Measurements from ENCODE around the gene FILIP1L.

FILIP1L gene

DNA sequence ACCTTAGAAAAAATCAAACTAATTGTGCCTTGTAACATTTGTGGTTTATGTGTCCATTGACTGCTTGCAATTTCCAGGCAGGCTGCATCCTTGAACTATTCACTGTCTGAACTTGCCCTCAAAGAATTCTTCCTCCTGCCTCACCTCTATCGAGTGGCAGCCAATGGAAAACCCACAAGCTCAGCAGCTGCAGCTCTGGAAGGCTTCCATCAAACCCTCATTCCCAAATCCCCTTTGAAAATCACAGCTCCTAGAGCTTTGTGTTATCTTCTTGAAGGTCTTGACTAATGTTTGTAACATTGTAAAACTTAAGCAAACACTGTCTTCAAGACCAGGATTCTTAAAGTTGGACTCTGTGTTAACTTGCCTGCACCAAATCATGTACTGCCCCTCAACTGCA, 81.1 kb downstream of the FILIP1L start:
- Histone ChIP-seq H3K4me2 (ENCODE audit: low read length) (no peak overlapping the region), H3K9ac (no peak overlapping the region), H3K4me3 (ENCODE audit: low read depth, low read length) (no peak overlapping the region), H3K27ac (no peak overlapping the region), H2AFZ (no peak overlapping the region), H3K4me1 (peaks cover 8% of the 10 kb centered on the region), H3K36me3 (ENCODE audit: control insufficient read depth, insufficient read depth, low read length) (no peaks in the 10 kb centered on the region), H3K27me3 (ENCODE audit: control insufficient read depth, insufficient read depth, low read length) (no peaks in the 10 kb centered on the region), H3K79me2 (no peaks in the 10 kb centered on the region), H3K9me3 (ENCODE audit: control insufficient read depth, low read length) (no peaks in the 10 kb centered on the region)
- TF ChIP-seq, protein P1, sequence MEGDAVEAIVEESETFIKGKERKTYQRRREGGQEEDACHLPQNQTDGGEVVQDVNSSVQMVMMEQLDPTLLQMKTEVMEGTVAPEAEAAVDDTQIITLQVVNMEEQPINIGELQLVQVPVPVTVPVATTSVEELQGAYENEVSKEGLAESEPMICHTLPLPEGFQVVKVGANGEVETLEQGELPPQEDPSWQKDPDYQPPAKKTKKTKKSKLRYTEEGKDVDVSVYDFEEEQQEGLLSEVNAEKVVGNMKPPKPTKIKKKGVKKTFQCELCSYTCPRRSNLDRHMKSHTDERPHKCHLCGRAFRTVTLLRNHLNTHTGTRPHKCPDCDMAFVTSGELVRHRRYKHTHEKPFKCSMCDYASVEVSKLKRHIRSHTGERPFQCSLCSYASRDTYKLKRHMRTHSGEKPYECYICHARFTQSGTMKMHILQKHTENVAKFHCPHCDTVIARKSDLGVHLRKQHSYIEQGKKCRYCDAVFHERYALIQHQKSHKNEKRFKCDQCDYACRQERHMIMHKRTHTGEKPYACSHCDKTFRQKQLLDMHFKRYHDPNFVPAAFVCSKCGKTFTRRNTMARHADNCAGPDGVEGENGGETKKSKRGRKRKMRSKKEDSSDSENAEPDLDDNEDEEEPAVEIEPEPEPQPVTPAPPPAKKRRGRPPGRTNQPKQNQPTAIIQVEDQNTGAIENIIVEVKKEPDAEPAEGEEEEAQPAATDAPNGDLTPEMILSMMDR (IDR thresholded peaks at IDR 0.05) = no peak

DNA sequence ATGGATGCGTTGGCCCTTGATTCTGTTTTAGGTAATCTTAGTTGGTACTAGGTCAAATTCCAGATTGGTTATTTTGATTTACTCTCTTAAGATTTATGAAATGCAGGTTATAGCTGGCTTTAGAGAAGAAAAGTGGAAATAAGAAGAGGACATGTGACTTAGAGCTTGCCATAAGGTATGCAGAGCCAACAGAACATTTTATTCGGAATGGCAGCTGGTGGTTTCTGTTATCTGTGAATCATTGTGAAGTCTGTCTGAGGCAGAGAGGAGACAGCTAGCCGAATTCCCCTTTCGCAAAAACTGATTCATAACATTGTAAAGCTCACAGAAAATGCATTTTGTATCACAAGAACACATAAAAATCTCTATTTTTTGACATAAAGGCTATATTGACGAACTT, 82.1 kb downstream of the FILIP1L start:
- H3K27me3 ChIP-seq (ENCODE audit: control insufficient read depth, insufficient read depth, low read length) = no peaks in the 10 kb centered on the region
- H3K4me3 ChIP-seq (ENCODE audit: low read depth, low read length) = no peak overlapping the region
- no peak overlapping the region for H3K27ac ChIP-seq
- H3K9me3 ChIP-seq (ENCODE audit: control insufficient read depth, low read length) = no peaks in the 10 kb centered on the region
- no peak overlapping the region for H3K4me2 ChIP-seq (ENCODE audit: low read length)
- no peaks in the 10 kb centered on the region for H3K36me3 ChIP-seq (ENCODE audit: control insufficient read depth, insufficient read depth, low read length)
- no peaks in the 10 kb centered on the region for H3K79me2 ChIP-seq
- TF ChIP-seq, protein P1 (IDR thresholded peaks at IDR 0.05) = no peak
- H3K9ac ChIP-seq = no peak overlapping the region
- peaks cover 8% of the 10 kb centered on the region for H3K4me1 ChIP-seq
- no peak overlapping the region for H2AFZ ChIP-seq

DNA sequence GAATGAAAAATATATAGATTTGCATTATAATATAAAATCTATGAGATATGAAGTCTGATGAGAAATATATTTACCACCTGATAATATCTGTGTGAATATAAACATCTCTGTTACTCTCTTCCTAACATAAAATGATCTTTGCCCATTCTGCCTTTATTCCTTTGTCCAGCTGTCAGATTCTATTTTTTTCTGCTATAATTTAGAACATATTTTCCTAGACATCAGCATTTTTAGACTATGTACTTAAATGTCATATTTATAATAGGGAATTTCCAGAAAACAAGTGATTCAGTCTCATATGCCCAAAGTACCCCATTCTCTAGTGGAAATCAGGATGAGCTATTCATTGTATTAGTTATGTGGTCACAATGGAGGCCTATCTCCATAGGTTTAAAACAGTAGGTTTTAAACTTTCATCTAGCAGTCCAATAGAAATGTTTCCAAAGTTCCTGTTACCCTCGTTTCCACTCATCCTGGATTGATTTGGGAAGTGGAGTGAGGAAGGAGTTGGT, 83.3 kb downstream of the FILIP1L start:
- TF ChIP-seq, protein P1 (IDR thresholded peaks at IDR 0.05) = no peak
- no peaks in the 10 kb centered on the region for H3K27me3 ChIP-seq (ENCODE audit: control insufficient read depth, insufficient read depth, low read length)
- H3K79me2 ChIP-seq = no peaks in the 10 kb centered on the region
- no peak overlapping the region for H2AFZ ChIP-seq
- H3K27ac ChIP-seq = no peak overlapping the region
- H3K4me2 ChIP-seq (ENCODE audit: low read length) = no peak overlapping the region
- H3K4me1 ChIP-seq = peaks cover 8% of the 10 kb centered on the region
- H3K9me3 ChIP-seq (ENCODE audit: control insufficient read depth, low read length) = no peaks in the 10 kb centered on the region
- no peak overlapping the region for H3K4me3 ChIP-seq (ENCODE audit: low read depth, low read length)
- H3K9ac ChIP-seq = no peak overlapping the region
- no peaks in the 10 kb centered on the region for H3K36me3 ChIP-seq (ENCODE audit: control insufficient read depth, insufficient read depth, low read length)

DNA sequence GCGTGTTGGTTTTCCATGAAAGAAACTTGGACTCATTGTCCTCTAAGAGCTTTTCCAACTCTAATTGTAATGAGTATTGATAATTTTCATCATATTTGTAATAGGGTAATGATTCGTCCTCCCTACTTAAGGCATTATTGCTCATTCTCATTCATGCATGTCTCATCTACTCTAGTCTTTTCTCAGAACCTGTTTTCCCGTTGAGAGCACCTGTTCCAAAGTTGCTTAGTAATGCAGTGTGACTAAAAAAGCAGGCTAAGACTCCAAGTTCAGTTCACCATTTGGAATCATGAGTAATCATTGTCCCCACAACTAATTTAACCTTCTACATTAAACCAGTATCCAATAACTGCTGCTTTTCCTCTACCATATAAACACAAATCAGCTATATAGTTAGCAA, 84.0 kb downstream of the FILIP1L start:
- TF ChIP-seq, protein P1 (IDR thresholded peaks at IDR 0.05) = no peak
- peaks cover 8% of the 10 kb centered on the region for H3K4me1 ChIP-seq
- no peak overlapping the region for H3K4me3 ChIP-seq (ENCODE audit: low read depth, low read length)

DNA sequence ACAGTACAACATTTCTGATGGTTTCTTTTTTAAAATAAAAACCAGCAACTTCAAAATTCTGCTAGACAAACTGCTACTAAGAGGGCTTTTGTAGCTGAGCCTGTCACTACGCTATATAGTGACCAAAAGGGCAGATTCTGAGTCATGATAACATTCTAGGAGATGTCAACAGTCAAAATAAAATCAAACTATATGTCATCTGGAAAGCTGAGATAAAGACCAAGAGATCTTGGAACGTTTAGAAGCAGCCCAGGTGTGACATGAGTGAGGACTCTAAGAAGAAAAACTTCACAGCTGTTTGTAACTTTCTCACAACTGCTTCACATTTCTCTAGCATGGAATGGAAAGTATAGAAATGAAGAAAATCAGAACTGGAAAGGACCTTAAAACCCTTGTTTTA, 84.6 kb downstream of the FILIP1L start:
- Histone ChIP-seq H3K4me3 (ENCODE audit: low read depth, low read length) (no peak overlapping the region), H3K4me2 (ENCODE audit: low read length) (no peak overlapping the region), H3K9ac (no peak overlapping the region), H3K4me1 (peaks cover 8% of the 10 kb centered on the region), H3K79me2 (no peaks in the 10 kb centered on the region), H3K36me3 (ENCODE audit: control insufficient read depth, insufficient read depth, low read length) (no peaks in the 10 kb centered on the region), H3K9me3 (ENCODE audit: control insufficient read depth, low read length) (no peaks in the 10 kb centered on the region), H2AFZ (no peak overlapping the region), H3K27me3 (ENCODE audit: control insufficient read depth, insufficient read depth, low read length) (no peaks in the 10 kb centered on the region), H3K27ac (no peak overlapping the region)
- TF ChIP-seq, protein P1 (IDR thresholded peaks at IDR 0.05) = no peak

More for the DNA sequence above, 84.0 kb downstream of the FILIP1L start:
- H3K27ac ChIP-seq = no peak overlapping the region
- no peaks in the 10 kb centered on the region for H3K36me3 ChIP-seq (ENCODE audit: control insufficient read depth, insufficient read depth, low read length)
- H2AFZ ChIP-seq = no peak overlapping the region
- no peaks in the 10 kb centered on the region for H3K9me3 ChIP-seq (ENCODE audit: control insufficient read depth, low read length)
- no peak overlapping the region for H3K9ac ChIP-seq
- H3K79me2 ChIP-seq = no peaks in the 10 kb centered on the region
- H3K27me3 ChIP-seq (ENCODE audit: control insufficient read depth, insufficient read depth, low read length) = no peaks in the 10 kb centered on the region
- H3K4me2 ChIP-seq (ENCODE audit: low read length) = no peak overlapping the region

Measured in parathyroid adenoma (tissue), 2 donors.